Limb (tissue), 2 donors: ENCODE results near the gene DEF6.
A peak's percentile ranks its signal among the peaks of the same experiment; 100 is the strongest.

ENCODE experiments used
- DNase-seq, 2 donors: peaks; one replicate each; pipeline ENCODE4 v3.0.0-alpha.2; 2016; ENCODE audit errors: extremely low spot score in 2 of 2

Gene DEF6

GRCh38 chr6:35343092-35343834, 45.6 kb downstream of the DEF6 start:
- DNase-seq = peak in 1 of 2 donors; percentile 42

GRCh38 chr6:35343835-35344550, 46.4 kb downstream of the DEF6 start:
- DNase-seq = no peak

GRCh38 chr6:35351422-35351821, 53.8 kb downstream of the DEF6 start:
- DNase-seq = no peak

GRCh38 chr6:35352735-35353134, 55.1 kb downstream of the DEF6 start:
- no peak for DNase-seq

- DNase-seq = no peak
Measured at GRCh38 chr6:35354361-35355135, 56.9 kb downstream of the DEF6 start.

- DNase-seq = no peak
Measured at GRCh38 chr6:35356391-35356790, 58.8 kb downstream of the DEF6 start.

- DNase-seq = no peak
Measured at GRCh38 chr6:35357677-35358076, 60.1 kb downstream of the DEF6 start.

GRCh38 chr6:35358086-35358485, 60.5 kb downstream of the DEF6 start:
- DNase-seq = no peak

- no peak for DNase-seq
Measured at GRCh38 chr6:35359346-35359743, 61.7 kb downstream of the DEF6 start.

- DNase-seq = no peak
Measured at GRCh38 chr6:35359744-35360348, 62.2 kb downstream of the DEF6 start.

- DNase-seq = no peak
Measured at GRCh38 chr6:35360349-35361138, 62.9 kb downstream of the DEF6 start.

- DNase-seq = no peak
Measured at GRCh38 chr6:35362200-35362599, 64.6 kb downstream of the DEF6 start.

- DNase-seq = peak; percentile 51 to 52
Measured at GRCh38 chr6:35363293-35363750, 65.7 kb downstream of the DEF6 start.

- DNase-seq = no peak
Measured at GRCh38 chr6:35365594-35366203, 68.1 kb downstream of the DEF6 start.

- no peak for DNase-seq
Measured at GRCh38 chr6:35366204-35366596, 68.6 kb downstream of the DEF6 start.

- DNase-seq = no peak
Measured at GRCh38 chr6:35367646-35368037, 70.0 kb downstream of the DEF6 start.

- no peak for DNase-seq
Measured at GRCh38 chr6:35368038-35368887, 70.6 kb downstream of the DEF6 start.

GRCh38 chr6:35370124-35370741, 72.6 kb downstream of the DEF6 start:
- DNase-seq = no peak
